Fibroblast of skin of scalp (primary cell): ENCODE data around the gene SEC16A.

Experiments
- DNase-seq: peaks from one replicate; pipeline ENCODE4 v3.0.0-alpha.2; 2013

The SEC16A gene

DNA sequence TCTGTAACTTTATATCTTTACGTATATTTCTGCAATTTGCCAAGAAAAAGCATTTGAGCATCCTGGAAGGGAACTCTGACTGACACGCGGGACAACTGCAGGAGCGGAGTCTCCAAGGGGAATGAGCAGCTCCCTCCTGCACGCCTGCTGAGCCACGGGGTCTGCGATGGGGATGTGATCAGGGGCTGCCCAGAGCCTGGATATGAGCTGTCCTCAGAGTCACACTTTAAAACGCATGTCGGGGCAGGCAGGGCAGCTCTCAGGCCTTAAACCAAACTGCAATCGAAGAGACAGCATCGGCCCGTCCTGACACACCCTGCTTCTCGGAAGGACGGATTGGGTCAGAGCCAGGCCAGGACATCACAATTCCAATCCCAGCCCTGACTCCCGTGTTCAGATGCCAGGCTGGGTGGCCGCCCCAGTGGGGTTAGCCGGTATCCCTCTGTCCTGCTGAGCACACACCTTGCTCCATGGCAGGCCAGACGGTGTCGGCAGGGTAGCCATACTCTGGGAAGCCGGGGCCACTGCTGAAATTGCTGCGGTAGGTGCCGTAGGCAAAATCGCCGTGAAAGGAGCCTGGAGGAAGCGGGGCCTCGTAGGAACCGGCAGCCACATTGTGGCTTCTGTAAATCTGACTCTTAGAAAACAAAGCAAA, 17.2 kb downstream of the SEC16A start:
- DNase-seq, result no peak

DNA sequence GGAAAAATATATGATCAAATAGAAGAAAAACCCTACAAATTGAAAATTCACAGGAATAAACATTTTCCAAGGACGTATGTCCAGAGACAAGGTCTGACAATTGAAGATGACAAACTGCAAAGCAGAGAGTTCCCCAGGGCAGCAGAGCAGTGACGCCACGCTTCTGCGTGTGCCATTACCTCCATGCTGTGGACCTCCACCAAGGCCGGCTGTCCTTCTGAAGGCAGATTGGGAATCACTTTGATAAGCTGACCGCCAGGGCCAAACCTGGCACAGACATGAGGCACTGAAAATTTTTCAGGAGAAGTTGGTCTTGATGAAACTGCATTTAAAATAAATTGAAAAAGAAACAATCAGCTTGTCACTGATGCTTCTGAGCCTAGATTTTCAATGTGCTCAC, 18.6 kb downstream of the SEC16A start:
- no peak for DNase-seq

DNA sequence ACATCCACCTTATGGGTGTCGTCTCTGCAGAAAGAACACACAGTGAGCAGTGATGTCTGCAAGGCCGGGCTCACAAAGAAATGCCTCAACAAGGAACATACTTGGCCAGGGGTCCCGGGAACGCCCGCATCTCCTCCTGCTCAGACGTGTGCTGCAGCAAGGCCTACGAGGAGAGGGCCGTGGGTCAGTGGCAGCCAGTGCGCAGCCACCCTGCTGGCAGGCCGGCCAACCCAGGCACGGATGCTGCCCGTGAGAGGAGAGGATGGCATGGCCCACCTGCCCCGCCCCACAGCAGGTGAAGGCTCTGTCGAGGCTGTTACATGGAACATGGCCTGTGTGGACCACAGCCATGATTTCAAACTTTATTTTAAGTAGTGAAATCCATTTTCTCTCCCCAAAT, 19.3 kb downstream of the SEC16A start:
- no peak for DNase-seq

DNA sequence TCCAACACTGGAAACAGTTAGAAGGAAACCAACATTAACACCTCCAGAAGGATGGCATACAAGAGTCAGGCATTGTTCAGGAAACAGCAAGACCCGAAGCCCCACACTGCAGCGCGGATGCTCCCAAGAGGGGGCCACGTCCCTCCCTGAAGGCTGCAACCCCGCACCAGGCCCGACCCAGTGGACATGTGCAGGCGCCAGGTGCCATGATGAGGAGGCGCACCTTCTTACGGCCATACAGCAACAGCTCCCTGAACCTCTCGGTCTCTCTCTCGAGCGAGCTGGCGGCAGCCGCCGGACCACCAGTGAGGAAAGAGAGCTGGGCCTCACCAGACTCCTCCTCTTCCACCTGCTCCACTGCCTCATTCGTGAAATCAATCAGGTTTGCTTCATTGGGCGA, 20.2 kb downstream of the SEC16A start:
- no peak for DNase-seq

DNA sequence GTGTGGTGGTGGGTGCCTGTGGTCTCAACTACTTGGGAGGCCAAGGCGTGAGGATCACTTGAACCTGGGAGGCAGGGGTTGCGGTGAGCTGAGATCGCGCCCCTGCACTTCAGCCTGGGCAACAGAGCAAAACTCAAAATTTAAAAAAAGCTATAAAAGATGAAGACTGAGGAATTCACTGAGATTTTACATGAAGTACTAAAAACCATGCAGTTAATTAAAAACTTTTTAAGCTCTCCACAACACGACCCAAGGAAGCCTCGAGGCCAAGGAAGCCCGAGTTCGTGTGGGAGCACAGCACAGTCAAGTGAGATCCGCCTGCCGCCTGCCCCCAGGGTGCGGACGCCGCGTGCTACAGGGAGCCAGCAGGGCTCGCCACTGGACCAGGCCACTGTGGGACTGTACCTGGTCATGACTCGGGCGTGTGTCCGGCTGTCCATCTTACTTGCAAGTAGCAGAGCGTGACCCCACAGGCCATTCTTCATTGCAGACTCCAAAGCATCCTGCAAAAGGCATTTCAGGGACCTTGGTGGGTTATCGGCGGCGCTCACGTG, 22.0 kb downstream of the SEC16A start:
- DNase-seq, result no peak

DNA sequence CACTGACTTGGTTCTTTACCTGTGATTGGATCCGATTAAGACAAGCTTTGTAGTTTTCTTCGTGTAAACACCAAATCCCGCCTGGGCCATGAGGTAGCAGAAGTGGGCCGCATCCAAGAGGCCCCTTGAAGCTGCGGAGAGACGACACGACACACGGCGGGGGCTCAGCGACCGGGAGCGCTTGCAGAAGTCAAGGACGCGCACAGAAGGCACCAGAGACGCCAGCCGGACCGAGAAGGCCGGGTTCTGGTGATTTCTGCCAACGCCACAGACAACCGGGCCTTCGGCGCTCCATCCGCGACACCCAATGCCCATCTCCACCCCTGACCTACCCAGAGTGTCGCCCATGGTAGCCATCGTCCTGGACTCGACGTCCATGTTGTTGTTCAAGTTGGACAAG, 23.4 kb downstream of the SEC16A start:
- DNase-seq, result no peak

DNA sequence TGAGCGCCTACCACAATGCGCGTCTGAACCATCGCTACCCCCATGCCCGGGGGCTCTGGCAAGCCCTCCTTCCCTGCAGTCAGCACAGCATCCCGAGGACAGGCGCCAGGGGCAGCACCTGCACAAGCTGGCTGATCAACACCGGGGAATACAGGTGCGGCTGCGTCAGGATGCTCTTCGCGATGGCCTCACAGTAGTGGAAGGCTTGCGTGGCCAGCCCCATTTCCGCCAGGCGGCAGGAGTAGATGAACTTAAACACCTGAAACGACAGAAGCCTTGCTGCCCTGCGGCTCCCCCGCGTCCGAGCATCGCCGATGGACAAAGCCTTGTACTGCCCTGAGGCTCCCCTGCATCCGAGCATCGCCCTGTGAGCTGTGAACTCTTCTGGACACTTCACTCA, 25.5 kb downstream of the SEC16A start:
- DNase-seq, result no peak

DNA sequence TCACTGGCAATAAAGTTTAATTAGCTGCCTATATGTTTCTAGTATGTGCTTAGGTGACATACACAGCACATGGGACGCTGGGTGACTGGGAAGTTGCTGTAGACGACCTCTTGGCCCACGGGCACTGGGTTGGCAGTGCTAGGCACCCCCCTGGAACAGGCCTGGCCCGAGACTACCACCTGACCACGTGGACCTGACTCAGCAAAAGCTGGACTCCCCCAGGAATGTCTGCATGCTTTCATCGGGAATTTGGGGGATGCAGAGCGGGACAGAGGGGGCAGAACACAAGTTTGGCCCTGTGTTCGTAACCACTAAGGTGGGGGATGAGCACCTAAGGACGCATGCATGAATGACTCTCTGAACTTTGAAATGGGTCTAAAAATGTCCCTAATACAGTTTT, 26.6 kb downstream of the SEC16A start:
- DNase-seq, result no peak

DNA sequence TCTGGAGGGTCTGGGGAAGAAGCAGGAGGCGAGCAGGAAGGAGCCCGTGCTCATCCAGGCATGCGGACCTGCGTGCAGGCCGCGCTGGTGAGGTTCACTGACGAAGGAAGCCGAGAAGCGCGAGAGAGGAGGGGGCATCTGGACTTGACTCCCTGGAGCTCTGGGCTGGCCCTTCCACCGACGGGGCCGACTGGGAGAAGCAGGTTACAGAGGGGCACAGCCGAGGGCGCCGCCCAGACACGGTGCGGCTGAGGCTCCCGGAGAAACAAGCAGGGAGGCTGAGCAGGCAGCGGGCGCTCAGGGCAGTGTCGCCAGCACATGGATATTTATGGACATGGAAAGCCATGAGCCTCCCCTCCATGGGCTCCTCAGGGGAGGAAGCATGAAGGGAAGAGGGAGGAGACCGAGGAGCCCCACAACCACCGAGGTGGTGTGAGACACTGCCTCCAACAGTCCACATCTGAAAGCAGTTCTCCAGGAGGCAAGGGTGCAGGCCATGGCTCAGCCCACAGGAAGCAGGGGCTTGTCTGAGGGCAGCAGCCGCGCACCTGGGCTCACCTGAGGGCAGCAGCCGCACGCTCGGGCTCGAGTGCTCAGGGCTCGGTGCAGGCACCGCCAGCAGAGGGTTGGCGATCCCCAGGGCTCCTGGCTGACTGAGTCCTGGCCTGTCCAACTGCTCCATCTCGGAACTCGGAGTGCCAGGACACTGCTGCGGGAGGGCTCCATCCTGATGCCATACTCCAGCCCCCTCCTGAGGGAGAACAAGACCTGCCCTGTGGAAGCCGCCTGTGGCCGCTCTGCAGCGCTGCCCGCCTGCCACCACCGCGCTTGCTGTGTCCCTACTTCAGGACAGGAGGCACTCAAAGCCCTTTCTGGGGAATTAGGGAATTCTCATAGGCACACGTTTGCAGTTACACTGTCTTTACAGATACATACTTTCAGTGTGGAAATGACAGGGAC, 27.5 kb downstream of the SEC16A start:
- DNase-seq, result no peak

DNA sequence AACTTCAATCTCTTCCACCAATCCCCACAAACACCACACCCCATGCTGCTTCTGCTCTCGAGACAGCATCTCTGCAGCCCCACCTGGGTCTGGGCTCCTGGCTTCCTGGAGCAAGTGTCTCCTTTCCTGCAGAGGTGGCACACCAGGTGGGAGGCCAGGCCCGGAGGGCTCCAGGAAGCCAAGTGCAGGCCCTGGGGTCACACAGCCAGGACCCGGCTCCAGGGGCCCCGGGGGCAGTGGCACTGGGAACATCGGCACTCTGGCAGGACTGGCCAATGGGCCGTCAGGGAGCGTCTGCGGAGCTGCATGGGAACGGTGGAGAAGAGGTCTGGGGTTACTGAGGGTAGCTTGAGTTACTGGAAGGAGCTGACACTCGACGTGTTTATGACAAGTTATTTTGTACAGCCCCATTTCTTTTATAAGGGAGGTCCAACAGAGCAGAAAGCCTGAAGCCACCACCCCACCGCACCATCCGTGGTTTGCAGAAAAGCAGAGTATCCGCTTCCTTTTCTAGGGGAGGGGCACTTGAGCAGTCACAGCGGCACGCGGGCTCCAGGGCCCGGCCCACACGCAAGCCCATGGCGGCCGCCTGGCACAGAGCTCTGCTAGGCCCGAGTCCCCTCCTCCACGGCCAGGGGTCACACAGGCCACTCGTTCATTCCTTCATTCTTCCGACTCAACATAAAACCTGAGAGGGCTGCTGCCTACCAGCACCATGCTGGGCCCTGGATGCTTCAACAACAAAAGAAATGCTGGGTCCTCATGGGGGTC, 28.6 kb downstream of the SEC16A start:
- no peak for DNase-seq

DNA sequence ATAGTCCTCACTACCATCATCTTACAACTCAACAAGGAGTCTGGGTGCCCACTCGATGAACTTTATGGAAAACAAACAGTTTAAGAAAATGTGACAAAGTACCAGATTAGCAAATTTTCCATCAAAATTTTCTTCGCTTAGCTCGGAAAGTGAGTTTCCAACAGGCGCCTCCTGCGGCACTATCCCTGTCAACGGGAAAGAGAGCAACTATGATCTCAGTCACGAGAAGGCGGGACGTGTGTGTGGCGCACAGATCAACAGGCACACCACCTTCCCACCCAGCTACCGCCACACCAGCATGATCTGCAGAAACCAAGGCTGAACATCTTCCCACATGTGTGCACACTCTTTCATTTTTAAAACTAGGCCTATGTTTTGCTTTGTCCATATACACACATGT, 29.5 kb downstream of the SEC16A start:
- no peak for DNase-seq

DNA sequence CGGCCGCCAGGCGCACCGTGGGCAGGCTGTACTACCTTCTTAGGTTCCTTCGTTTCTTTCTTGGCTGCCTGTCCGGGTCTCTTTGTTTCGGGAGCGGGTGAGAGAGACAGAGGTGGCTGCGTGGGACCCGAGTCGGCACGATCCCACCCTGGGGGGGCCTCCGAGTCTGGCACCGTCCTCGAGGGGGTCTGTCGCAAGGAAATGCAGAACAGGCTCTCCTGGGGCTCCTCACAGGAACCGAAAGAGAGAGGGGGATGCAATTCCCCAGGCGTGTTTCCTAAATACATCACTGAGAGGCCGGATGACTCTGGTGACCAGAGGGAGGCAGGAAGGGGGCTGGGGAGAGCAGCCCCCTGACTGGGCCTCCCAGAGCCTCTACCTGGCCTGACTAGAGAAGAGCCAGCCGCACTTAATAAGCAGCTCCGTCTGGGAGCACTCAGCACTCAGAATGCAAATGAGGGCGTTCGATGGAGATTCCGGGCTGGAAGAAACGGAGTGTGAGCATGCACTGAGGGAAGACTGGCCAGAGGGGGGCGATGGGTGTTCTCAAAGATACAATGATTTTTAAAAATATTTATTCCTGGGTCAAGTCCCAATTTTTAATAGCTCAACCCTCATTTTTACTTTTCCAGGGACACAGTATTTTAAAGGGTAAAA, 31.5 kb downstream of the SEC16A start:
- no peak for DNase-seq

DNA sequence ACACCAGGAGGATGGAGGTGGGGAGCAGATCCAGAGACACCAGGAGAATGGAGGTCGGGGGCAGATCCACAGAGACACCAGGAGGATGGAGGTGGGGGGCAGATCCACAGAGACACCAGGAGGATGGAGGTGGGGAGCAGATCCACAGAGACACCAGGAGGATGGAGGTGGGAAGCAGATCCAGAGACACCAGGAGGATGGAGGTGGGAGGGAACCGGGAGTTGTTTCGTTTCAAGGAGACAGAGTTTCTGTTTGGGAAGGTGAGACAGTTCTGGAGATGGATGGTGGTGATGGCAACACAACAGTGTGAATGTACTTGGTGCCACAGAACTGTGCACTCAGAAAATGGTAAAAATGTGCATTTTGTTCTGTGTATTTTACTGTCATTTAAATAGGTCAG, 34.2 kb downstream of the SEC16A start:
- DNase-seq, result no peak

DNA sequence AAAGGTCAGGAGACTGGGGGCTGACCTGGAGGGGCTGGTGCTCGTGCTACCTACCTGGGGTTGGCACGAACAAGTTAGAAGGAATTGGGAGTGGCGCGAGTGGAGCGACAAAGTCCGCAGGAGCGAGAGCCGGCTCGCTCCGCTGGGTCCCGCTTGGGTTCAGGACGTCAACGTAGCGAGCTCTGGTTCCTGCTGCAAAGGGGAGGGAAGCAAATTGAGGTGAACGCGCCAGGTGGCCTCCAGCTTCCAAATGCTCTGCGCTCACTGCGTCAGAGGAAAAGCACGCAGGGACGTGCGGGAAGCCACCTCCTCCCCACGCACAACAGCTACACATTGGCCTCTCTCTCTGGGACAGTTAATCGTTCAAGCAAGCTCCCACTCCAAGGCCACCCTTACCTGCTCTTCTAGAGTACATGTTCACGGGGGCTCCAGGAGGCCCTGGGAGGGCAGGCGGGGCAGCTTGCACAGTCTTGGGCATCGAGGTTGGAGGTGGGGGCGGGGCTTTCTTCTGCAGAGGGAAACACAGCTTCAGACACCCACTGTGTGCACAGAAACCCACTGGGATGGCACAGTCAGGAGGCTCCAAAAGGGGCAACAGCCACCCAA, 35.6 kb downstream of the SEC16A start:
- no peak for DNase-seq

DNA sequence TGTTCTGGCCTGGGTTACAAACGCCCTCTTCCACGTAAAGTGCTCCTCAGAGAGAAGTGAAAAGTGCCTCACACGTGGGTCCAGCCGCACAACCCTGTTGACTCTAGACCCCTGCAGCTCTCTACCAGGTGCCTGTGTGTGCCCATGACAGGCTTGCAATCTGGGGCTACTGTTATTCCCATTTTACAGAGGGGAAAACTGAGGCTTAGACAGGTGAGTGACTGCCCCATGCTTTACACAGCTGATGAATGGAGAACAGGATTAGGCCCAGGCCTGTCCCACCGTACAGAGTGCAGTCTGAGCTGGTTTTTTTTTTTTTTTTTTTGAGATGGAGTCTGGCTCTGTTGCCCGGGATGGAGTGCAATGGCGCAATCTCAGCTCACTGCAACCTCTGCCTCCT, 37.0 kb downstream of the SEC16A start:
- DNase-seq, result no peak

DNA sequence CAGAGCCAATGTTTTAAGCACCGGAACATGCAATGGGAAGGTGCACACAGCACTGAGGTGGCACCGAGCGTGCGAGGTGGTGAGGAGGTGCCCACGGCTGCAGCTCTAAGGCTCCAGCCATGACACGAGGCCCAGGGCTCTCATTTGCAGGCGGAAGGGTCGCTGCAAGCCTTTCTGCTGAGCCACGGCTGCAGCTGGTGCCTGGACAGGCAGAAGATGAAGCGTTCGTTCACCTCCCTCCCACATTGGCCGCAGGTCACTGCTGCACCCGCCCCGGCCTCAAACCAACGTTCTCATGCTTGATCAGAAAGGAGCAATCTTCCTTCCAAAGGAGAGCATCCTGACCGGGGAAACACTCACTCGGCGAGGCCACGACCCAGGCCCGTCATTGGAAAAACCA, 38.7 kb downstream of the SEC16A start:
- no peak for DNase-seq

DNA sequence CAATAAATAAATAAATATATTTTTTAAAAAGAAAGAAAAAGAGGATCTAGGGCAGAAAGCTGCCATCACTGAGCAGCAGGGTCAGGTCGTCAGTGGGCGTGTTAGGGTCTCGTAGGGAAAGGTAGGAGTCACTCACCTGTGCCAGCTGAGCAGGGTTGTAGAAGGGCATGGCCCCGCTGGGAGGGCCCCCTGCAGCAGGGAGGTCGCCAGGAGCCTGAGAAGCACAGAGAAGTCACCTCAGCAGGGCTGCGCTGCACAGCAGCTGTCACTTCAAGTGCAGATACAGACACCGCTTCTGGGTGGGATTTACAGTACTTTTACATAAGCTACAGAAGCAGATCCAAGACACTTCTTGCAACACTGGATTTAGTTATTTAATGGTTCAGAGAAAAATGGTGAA, 39.2 kb downstream of the SEC16A start:
- DNase-seq, result no peak

DNA sequence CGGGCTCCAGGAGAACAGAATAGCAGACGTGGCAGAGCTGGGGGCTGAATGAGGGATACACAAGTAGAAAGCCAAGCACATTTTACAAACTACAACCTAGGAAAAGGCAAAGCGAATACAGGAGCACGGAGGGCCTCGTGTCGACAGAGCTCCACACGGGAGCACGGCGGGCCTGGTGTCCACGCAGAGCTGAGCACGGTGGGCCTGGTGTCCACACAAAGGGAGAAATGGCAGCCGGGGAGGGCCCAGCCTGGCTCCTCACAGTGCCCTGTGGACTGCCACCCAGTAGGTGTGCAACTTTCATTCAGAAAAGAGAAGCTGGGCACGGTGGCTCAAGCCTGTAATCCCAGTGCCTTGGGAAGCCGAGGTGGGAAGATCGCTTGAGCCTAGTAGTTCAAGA, 39.8 kb downstream of the SEC16A start:
- no peak for DNase-seq

DNA sequence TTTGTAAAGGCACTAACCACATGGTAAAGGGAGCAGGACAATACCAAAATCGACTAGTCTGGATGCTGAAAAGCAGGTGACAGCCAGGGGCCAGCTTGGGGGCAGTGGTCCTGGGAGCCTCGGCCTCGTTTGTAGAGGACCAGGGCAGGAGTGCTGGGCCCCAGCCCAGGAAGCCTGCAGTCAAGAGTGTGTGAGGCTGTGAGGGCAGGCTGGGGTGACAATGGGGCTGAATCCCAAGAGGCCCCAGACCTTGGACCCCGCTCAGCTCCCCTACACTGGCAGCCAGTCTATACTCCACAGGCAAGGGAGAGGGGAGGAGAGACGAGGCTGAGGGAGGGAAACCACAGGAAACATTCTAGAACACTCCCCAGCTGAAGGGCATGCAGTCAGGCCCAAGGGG, 40.6 kb downstream of the SEC16A start:
- no peak for DNase-seq

DNA sequence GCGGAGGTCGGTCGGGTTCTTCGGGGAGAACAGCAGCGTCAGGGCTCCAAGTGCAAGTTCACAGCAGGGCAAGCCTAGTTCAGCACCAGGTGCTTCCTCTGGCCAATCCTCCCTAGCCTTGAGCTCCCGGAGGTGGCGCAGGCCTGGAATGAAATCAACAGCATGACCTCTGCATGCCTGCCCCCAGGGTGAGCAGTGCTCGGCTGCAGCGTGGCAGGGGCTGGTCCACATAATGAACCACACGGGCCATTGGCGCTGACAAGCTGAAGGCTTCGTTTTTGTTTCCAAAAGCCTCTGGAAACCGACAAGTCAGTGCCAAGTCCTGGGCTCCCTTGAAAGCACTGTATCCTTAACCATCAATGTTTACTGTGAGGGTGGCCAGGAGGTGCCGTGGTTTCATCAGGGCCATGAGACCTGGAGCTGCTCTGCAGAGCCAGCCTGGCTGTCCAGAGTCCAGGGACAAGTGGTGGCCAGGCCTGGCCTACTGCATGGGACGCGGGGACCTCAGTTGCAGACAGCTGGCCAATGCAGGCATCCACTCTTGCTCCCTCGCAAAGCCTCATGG, 41.1 kb downstream of the SEC16A start:
- no peak for DNase-seq

DNA sequence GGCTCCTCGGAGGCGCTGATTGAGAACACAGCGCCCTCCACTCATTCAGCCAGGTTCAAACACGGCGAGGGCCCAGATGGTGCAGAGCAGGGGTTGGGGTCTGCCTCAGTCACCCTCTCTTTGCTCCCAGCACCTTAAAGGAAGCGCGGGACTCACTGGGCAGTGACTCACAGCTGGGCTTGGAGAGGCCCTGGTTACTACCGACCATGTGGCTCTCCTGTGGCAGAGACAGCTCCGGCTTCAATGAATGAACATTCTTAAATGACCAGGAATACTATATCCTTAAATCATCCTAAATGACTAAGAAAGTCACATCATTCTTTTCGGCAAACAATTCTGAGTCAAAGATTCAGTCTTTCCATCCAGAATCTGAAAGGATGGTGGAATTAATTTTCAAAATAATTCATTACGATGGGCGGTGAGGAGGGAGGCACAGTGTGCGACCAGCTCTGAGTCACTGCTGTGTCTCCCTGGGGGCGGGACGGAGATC, 41.6 kb downstream of the SEC16A start:
- DNase-seq, result no peak
